GM12872 (cell line): Measurements from ENCODE around the gene SSBP2.

ENCODE experiments used
- CTCF ChIP-seq: IDR thresholded peaks from 3 replicates; pipeline ENCODE4 v1.5.1; 2011; ENCODE audit warnings: low read depth, mild to moderate bottlenecking, low read length, moderate library complexity; ENCODE audit not compliant: insufficient read depth

SSBP2 gene

GRCh38 chr5:81767097-81767496 lies 16.2 kb upstream of the SSBP2 start:
- TF ChIP-seq CTCF: no peak

- no peak for TF ChIP-seq CTCF
These were observed 15.7 kb upstream of the SSBP2 start for GRCh38 chr5:81766611-81767010.

- no peak for TF ChIP-seq CTCF
These were observed 12.5 kb upstream of the SSBP2 start for GRCh38 chr5:81763294-81763928.

DNA sequence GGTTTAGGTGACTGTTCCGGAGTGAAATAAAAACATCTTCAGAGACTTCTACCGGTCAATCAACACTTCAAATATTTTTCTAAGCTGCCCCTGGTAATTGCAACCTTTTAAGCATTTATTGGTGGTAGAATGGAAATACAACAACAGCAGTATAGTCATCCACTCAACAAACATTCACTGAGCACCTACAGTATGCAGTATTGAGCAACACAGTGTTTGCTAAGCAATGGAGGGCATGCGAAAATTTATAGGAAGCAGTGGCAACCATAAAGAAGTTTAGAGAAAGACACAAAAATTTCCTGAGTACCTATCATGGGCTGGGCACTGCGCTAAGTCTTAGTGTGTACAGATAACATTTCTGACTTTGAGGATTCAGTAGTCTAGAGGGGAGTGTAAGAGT lies 12.0 kb upstream of the SSBP2 start:
- no peak for TF ChIP-seq CTCF

DNA sequence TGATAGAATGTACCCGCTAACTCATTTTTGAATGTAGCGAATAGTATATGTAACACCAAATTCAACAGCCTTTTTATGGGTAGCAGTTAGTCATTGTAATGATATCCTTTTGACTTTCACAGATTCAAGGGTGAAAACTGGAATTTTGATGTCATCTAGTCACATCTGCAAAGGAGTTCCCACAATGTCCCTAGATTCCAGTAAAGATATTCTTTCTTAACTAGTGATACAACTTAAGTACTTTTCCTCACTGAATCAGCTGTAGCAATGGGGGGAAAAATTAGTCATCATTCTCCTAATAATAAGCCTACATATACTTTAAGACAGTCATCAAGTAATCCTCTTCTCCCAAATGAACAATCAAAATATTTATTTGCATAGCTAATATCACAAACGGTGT lies 11.5 kb upstream of the SSBP2 start:
- no peak for TF ChIP-seq CTCF

GRCh38 chr5:81761970-81762369 lies 11.1 kb upstream of the SSBP2 start:
- no peak for TF ChIP-seq CTCF

DNA sequence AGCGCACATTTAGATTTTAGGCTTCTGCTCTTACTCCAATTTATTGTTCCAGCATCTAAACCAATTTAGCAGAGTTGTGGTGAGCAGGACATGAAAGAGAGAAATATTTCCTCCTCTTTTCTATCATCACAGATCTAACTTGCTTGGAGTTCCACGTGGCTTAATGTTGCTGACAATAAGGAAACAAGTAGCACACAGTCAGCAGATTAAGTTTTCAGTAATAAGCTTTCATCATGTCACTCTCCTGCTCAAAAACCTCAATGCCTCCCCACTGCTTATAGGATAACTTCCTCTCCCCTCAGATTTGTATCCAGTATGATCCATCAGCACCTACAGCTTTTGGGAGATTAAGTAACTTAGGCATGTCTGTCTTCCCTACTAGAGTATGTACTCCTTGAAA lies 10.4 kb upstream of the SSBP2 start:
- TF ChIP-seq CTCF: no peak

- TF ChIP-seq CTCF: no peak
These were observed 9.6 kb upstream of the SSBP2 start for GRCh38 chr5:81760521-81760920.
